IMR-90 (cell line): ENCODE data around the gene GLT1D1. TPM values are rescaled to one million over a fixed set of nuclear protein-coding genes. Genes with fewer than 3 reads are reported as not detected.

Experiments used
- ATAC-seq: fragments of 200-7000 bp; cut with Tn5 transposase; 2 replicates; pipeline ENCODE4 v1.9.1; 2020; ENCODE audit warnings: low read depth, mild to moderate bottlenecking, moderate library complexity
- BruUV-seq: library from RNA; stranded (reverse); fragments of 400-500 nt; replicated peaks from 2 replicates; lab custom pipeline; 2021; lab: Mats Ljungman, UMichigan
- CTCF ChIA-PET: fragments of 300-600 bp; formaldehyde crosslinking; extraction: SDS; loops from one replicate; lab custom pipeline; 2021; ENCODE audit warnings: antibody characterized with exemption; lab: Yijun Ruan, JAX
- POLR2A ChIA-PET: fragments of 300-600 bp; sonication (Branson Sonifier 250); formaldehyde crosslinking; loops from one replicate; lab custom pipeline; 2022; ENCODE audit warnings: antibody characterized with exemption; ENCODE audit not compliant: unreplicated experiment; lab: Charles Lee
- DNase-seq: peaks from one replicate; pipeline ENCODE4 v3.0.0; 2013
- H2AFZ ChIP-seq: replicated peaks from 2 replicates; pipeline ENCODE3; 2013; ENCODE audit warnings: low read length, mild to moderate bottlenecking; ENCODE audit not compliant: poor library complexity
- H2AK5ac ChIP-seq: 2 replicates; pipeline ENCODE4 v1.6.1; 2013; ENCODE audit warnings: low read depth, low read length, inconsistent platforms
- H2AK9ac ChIP-seq: replicated peaks from 2 replicates; pipeline ENCODE3; 2013; ENCODE audit warnings: mild to moderate bottlenecking, low read depth, low read length, moderate library complexity; ENCODE audit not compliant: poor library complexity
- H2BK120ac ChIP-seq: 2 replicates; pipeline ENCODE4 v1.6.1; 2013; ENCODE audit warnings: low read depth, low read length, inconsistent platforms
- H2BK15ac ChIP-seq: 3 replicates; pipeline ENCODE4 v1.6.1; 2013; ENCODE audit warnings: low read depth, low read length, inconsistent platforms
- H2BK20ac ChIP-seq: 2 replicates; pipeline ENCODE4 v1.6.1; 2013; ENCODE audit warnings: low read depth, mild to moderate bottlenecking, inconsistent platforms, low read length, moderate library complexity
- H2BK5ac ChIP-seq: 2 replicates; pipeline ENCODE4 v1.6.1; 2013; ENCODE audit warnings: mild to moderate bottlenecking, low read depth, low read length, inconsistent platforms; ENCODE audit not compliant: poor library complexity, severe bottlenecking
- H3K14ac ChIP-seq: replicated peaks from 2 replicates; pipeline ENCODE4 v1.6.1; 2013; ENCODE audit warnings: low read depth, low read length, inconsistent platforms
- H3K18ac ChIP-seq: 2 replicates; pipeline ENCODE4 v1.6.1; 2013; ENCODE audit warnings: low read depth, low read length, control low read depth
- H3K23ac ChIP-seq: 2 replicates; pipeline ENCODE4 v1.6.1; 2013; ENCODE audit warnings: low read depth, low read length, inconsistent platforms
- H3K27ac ChIP-seq: 2 replicates; pipeline ENCODE4 v1.5.1; 2013; ENCODE audit warnings: mild to moderate bottlenecking, control low read depth, low read length; ENCODE audit not compliant: insufficient read depth
- H3K27me3 ChIP-seq: 2 replicates; pipeline ENCODE4 v1.6.1; 2013; ENCODE audit warnings: low read length; ENCODE audit not compliant: control insufficient read depth, insufficient read depth
- H3K36me3 ChIP-seq: 2 replicates; pipeline ENCODE4 v1.6.1; 2013; ENCODE audit warnings: low read length, mixed read lengths; ENCODE audit not compliant: control insufficient read depth, insufficient read depth
- H3K4ac ChIP-seq: 2 replicates; pipeline ENCODE4 v1.6.1; 2013; ENCODE audit warnings: low read depth, low read length, inconsistent platforms
- H3K4me1 ChIP-seq: 2 replicates; pipeline ENCODE4 v1.6.1; 2013; ENCODE audit warnings: low read length, mixed read lengths; ENCODE audit not compliant: control insufficient read depth, insufficient read depth
- H3K4me2 ChIP-seq: 2 replicates; pipeline ENCODE4 v1.6.1; 2013; ENCODE audit warnings: low read depth, mild to moderate bottlenecking, control low read depth, low read length, moderate library complexity
- H3K4me3 ChIP-seq: 2 replicates; pipeline ENCODE4 v1.5.1; 2013; ENCODE audit warnings: low read depth, mild to moderate bottlenecking, control low read depth, low read length, moderate library complexity; ENCODE audit not compliant: insufficient read depth
- H3K56ac ChIP-seq: 2 replicates; pipeline ENCODE4 v1.6.1; 2013; ENCODE audit warnings: low read length, inconsistent platforms; ENCODE audit not compliant: insufficient read depth; ENCODE audit errors: extremely low read depth
- H3K79me1 ChIP-seq, 2 experiments: 2 replicates each; pipeline ENCODE4 v1.6.1; 2013; ENCODE audit warnings: low read length in 2 of 2, inconsistent platforms in 1 of 2, low read depth in 1 of 2
- H3K9ac ChIP-seq: 2 replicates; pipeline ENCODE4 v1.6.1; 2013; ENCODE audit warnings: low read depth, low read length, control low read depth
- H3K9me1 ChIP-seq: 2 replicates; pipeline ENCODE4 v1.6.1; 2013; ENCODE audit warnings: low read length, inconsistent platforms; ENCODE audit not compliant: insufficient read depth
- H3K9me3 ChIP-seq: 2 replicates; pipeline ENCODE4 v1.6.1; 2013; ENCODE audit warnings: low read length; ENCODE audit not compliant: control insufficient read depth, insufficient read depth
- H4K20me1 ChIP-seq: 2 replicates; pipeline ENCODE4 v1.6.1; 2013; ENCODE audit warnings: low read length, inconsistent platforms; ENCODE audit not compliant: insufficient read depth
- H4K5ac ChIP-seq: 2 replicates; pipeline ENCODE4 v1.6.1; 2013; ENCODE audit warnings: mild to moderate bottlenecking, low read depth, low read length, control low read depth
- H4K8ac ChIP-seq, 2 experiments: 2 replicates each; pipeline ENCODE4 v1.6.1; 2013; ENCODE audit warnings: low read depth in 2 of 2, low read length in 2 of 2, control low read depth in 1 of 2, inconsistent platforms in 1 of 2
- H4K91ac ChIP-seq: 2 replicates; pipeline ENCODE4 v1.6.1; 2013; ENCODE audit warnings: low read depth, low read length, inconsistent platforms; ENCODE audit not compliant: insufficient read depth
- BHLHE40 ChIP-seq: fragments of 150-350 bp; IDR thresholded peaks from 2 replicates; pipeline ENCODE4 v1.6.1; 2016; ENCODE audit warnings: mild to moderate bottlenecking, low read depth, low read length
- CEBPB ChIP-seq: IDR thresholded peaks from 2 replicates; pipeline ENCODE4 v1.6.1; 2012; ENCODE audit warnings: low read depth, low read length, improper control_type of control experiment
- CHD1 ChIP-seq: IDR thresholded peaks from 2 replicates; pipeline ENCODE4 v1.6.1; 2012; ENCODE audit warnings: low read depth, low read length, improper control_type of control experiment
- CTCF ChIP-seq: conservative IDR thresholded peaks from 2 replicates; pipeline ENCODE4 v1.5.1; 2012; ENCODE audit warnings: mild to moderate bottlenecking, low read depth, low read length, improper control_type of control experiment
- ELK1 ChIP-seq: fragments of 150-350 bp; IDR thresholded peaks from 2 replicates; pipeline ENCODE4 v1.6.1; 2016; ENCODE audit warnings: low read depth, mild to moderate bottlenecking, low read length, moderate library complexity, borderline replicate concordance
- FOS ChIP-seq: fragments of 150-350 bp; IDR thresholded peaks from 2 replicates; pipeline ENCODE4 v1.6.1; 2016; ENCODE audit warnings: low read depth, low read length
- MAFK ChIP-seq: IDR thresholded peaks from 2 replicates; pipeline ENCODE4 v1.6.1; 2012; ENCODE audit warnings: low read depth, low read length, improper control_type of control experiment
- MAZ ChIP-seq: IDR thresholded peaks from 2 replicates; pipeline ENCODE4 v1.6.1; 2012; ENCODE audit warnings: low read depth, mild to moderate bottlenecking, low read length, improper control_type of control experiment, moderate library complexity, borderline replicate concordance
- MXI1 ChIP-seq: IDR thresholded peaks from 2 replicates; pipeline ENCODE4 v1.6.1; 2012; ENCODE audit warnings: low read depth, mild to moderate bottlenecking, low read length, moderate library complexity, borderline replicate concordance
- POLR2A ChIP-seq: IDR thresholded peaks from 2 replicates; pipeline ENCODE4 v1.6.1; 2012; ENCODE audit warnings: mild to moderate bottlenecking, low read depth, low read length
- RAD21 ChIP-seq: IDR thresholded peaks from 2 replicates; pipeline ENCODE4 v1.6.1; 2012; ENCODE audit warnings: low read length, improper control_type of control experiment
- RCOR1 ChIP-seq: IDR thresholded peaks from 2 replicates; pipeline ENCODE4 v1.6.1; 2012; ENCODE audit warnings: mild to moderate bottlenecking, low read length, improper control_type of control experiment; ENCODE audit not compliant: insufficient replicate concordance
- WGBS, 2 experiments: methylation state at CpG; one replicate each; pipeline versions ENCODE4 v1.1.5 to v1.1.7; 2013; ENCODE audit warnings: missing lambda C conversion rate in 2 of 2; ENCODE audit not compliant: insufficient read length in 1 of 2; ENCODE audit errors: extremely low coverage in 2 of 2; 5-methylcytosine and 5-hydroxymethylcytosine counted together
- dilution Hi-C: fragments of 300-500 bp; cut with HindIII; formaldehyde crosslinking; loops from one replicate; pipeline ENCODE4 v1.14.3; 2018; ENCODE audit warnings: low sequenced_read_pairs; ENCODE audit not compliant: unreplicated experiment
- in situ Hi-C: fragments of 300-500 bp; cut with MboI; formaldehyde crosslinking; loops from 3 replicates; pipeline ENCODE4 v1.14.3; 2019; ENCODE audit warnings: low sequenced_read_pairs, inconsistent platforms, mixed read lengths
- intact Hi-C: fragments of 100-400 bp; cut with micrococcal nuclease; formaldehyde crosslinking; loops from 2 replicates; pipeline ENCODE4 v1.10.0; 2022
- polyA plus RNA-seq, 3 experiments: library from polyadenylated mRNA; depleted of rRNA; stranded (reverse); fragments of >200 nt; gene quantifications; 2 replicates each; pipeline ENCODE4 v1.2.3, GENCODE V29; 2012; ENCODE audit warnings: low replicate concordance in 1 of 3
- total RNA-seq: library from RNA; depleted of rRNA; stranded (reverse); fragments of >200 nt; gene quantifications from 2 replicates; pipeline ENCODE4 v1.2.3, GENCODE V29; 2012

Gene GLT1D1
- total and polyA plus RNA-seq, 2 of the 4 experiments (the other 2 are of a cell fraction), result not detected

GRCh38 chr12:128970110-128970509 lies 116.8 kb downstream of the GLT1D1 start:
- Histone ChIP-seq H4K91ac (no peak overlapping the region), H3K14ac (no peak overlapping the region), H3K36me3 (no peaks in the 10 kb centered on the region), H4K5ac (no peak overlapping the region), H2AFZ (no peak overlapping the region), H3K9me1 (no peaks in the 10 kb centered on the region), H3K27me3 (no peaks in the 10 kb centered on the region), H3K4me3 (no peak overlapping the region), H3K4me2 (no peak overlapping the region), H3K9ac (no peak overlapping the region), H3K79me1 (no peaks in the 10 kb centered on the region), H4K8ac (no peak overlapping the region), H3K4me1 (no peaks in the 10 kb centered on the region), H3K4ac (no peak overlapping the region), H3K56ac (no peak overlapping the region), H3K18ac (no peak overlapping the region), H4K20me1 (no peaks in the 10 kb centered on the region), H2BK20ac (no peak overlapping the region), H2AK9ac (no peak overlapping the region), H2AK5ac (no peak overlapping the region), H3K27ac (no peak overlapping the region), H2BK15ac (no peak overlapping the region), H3K23ac (no peak overlapping the region), H2BK5ac (no peak overlapping the region), H2BK120ac (no peak overlapping the region), H3K9me3 (peaks cover 46% of the 10 kb centered on the region)
- dilution Hi-C loops, result no loop called here
- no peak for TF ChIP-seq CHD1
- TF ChIP-seq MXI1, result no peak
- TF ChIP-seq RCOR1, result no peak
- TF ChIP-seq FOS, result no peak
- no peak for TF ChIP-seq RAD21
- no peak for TF ChIP-seq MAZ
- no peak for TF ChIP-seq CTCF
- no peak for TF ChIP-seq POLR2A
- TF ChIP-seq BHLHE40, result no peak
- TF ChIP-seq MAFK, result no peak
- no peak for TF ChIP-seq CEBPB
- no peak for TF ChIP-seq ELK1
- intact Hi-C loops, result no loop called here
- DNase-seq (no peak), ATAC-seq (no peak)
- 12% methylated on average over 5 of the region's 13 CpGs; no CpG with 5 or more reads in 1 of the 2 experiments for WGBS, 2 experiments
- in situ Hi-C loops, result no loop called here
- ChIA-PET POLR2A (no interaction called here), CTCF (no interaction called here)
- BruUV-seq, result no TSS peak
